DMS53 (cell line): ENCODE measurements around the gene UAP1L1.
A peak's percentile ranks its signal among the peaks of the same experiment; 100 is the strongest.
"Not testable (repeated sequence)": the region's sequence is repeated elsewhere in the genome, so short reads cannot be mapped to it uniquely, and the experiment has no call there.

Experiments
- DNase-seq: peaks from one replicate; lab custom pipeline; 2025; lab: John Stamatoyannopoulos, UW

The UAP1L1 gene

DNA sequence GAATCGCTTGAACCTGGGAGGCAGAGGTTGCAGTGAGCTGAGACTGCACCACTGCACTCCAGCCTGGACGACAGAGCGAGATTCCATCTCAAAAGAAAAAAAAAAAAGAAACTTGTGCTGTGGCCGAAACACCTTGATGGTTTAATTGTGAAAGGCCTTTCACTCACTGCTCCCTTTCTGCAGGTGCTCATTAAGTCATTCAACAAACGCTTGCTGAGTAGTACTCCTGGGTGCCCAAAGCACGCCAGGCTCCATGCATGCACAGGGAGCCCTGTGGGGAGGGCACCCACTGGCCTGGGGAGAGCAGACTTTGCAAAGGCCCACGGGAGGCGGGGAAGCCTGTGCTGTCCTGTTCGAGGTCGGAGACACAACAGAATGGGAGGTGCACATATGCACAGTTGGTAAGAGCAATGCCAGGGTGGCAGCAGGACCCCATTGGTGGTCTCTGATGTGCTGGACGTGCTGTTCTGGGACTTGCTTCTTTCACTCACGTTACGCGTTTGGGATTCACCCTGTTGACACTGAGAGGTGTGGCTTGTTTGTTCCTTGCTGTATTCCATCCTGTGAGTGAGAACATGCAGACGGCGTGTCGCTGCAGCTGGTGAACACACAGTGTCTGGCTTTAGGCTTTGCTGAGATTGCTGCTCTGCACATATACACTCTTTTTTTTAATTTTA lies 20.4 kb upstream of the UAP1L1 start:
- peak; percentile 68 for DNase-seq

DNA sequence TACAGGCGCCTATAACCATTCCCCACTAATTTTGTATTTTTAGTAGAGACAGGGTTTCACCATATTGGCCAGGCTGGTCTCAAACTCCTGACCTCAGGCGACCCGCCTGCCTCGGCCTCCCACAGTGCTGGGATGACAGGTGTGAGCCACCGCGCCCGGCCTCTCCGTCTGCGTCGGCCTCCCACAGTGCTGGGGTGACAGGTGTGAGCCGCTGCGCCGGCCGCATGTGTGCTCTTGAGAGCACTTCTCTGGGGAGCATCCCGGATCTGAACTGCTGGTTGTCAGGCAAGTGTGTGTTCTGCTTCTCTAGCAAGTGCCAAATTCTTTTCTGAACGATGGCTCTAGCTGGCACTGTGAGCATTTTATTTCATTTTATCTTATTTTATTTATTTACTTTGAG lies 19.8 kb upstream of the UAP1L1 start:
- peak; percentile 74 for DNase-seq

DNA sequence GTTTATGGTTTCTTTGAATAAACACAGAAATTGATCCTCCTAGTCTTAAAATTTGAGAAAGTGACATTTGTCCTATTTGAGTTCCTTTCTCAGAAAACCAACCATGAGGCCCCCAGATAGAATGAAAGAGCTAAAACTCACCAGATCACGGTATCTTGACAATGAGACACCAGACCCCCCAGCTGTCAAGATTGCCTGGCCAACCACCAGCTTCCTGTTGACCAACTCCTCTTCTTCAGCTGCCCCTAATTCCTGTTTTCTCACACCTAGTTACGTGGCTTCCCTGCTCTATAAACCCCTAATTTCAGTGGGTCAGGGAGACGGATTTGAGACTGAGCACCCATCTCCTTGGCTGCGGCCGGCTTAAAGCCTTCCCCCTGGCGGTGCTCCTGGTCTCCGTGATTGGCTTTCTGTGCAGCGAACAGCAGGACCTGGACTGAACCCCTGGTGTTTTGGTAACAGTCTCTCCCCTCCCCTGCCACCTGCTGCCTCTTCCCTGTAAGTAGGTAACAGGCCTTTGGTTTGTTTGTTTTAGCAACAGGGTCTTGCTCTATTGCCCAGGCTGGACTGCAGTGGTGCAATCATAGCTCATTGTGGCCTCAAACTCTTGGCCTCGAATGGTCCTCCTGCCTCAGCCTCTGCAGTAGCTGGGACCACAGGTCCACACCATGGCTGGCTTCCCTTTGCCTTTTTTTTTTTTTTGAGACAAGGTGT lies 18.6 kb upstream of the UAP1L1 start:
- peak; percentile 38 for DNase-seq

DNA sequence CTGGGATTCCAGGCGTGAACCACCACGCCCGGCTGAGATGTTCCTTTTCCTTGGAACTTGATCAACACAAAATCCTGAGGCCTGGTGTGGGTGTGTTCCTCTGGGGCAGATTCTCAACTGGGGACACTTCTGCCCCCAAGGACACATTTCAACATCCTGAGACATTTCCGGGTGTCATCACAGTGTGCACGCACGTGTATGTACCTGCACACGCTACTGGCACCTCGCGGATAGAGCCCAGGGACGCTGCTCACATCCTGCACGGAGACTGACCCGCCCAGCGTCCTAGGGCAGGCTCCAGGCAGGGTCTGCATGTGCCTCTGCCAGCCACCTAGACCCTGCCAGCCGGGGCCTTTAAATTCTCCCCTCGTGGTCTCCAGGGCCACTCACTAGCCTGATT lies 14.9 kb upstream of the UAP1L1 start:
- DNase-seq: no peak

DNA sequence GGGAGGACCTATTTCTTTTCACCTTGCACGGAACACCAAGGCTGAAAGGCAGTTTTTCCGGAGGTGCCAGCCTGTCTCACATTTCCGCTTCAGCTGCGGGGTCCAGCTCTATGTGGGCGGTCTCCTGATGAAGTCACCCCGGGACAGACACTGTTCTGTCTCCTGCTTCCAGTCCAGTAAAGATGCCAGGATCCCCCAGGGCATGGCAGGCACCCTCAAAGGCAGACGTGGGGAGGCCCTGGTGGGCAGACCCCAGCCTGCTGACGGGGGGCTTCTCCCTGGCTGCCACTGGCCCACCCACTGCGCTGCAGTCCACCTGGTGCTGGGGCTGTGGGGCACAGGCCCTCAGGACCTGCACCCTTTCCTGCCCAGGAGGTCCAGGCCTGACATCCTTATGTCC lies 14.5 kb upstream of the UAP1L1 start:
- DNase-seq: not testable (repeated sequence)

DNA sequence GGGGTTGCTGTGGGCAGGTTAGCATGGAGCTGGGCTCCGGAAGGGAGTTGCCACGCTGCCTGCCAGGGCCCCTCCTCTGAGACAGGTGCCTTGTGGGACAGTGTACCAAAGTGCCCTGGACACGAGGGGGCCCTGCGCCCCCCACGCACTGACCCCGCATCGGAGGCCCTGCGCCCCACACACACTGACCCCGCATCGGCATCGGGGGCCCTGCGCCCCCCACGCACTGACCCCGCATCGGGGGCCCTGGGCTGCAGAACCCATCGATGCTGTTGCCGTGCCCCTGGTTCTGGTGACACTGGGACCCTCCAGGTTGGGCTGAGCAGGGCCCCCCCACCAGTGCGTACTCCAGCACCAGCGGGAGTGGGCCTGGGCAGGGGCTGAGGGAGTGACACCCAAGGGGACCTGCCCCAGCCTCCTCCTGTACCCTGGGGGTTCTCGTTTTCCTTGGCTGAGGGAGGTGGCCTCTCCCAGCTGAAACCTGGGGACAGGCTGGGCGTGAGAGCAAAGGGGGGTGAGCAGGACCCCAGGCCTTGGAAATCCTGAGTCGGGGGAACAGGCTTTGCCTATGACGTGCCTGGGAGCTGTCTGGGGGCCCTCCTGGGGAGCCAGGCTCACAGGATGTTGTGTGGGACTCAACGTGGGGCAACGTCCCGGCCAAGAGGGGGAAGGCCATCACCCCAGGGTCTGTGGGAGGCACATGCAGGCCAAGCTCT lies 13.8 kb upstream of the UAP1L1 start:
- DNase-seq: no peak

DNA sequence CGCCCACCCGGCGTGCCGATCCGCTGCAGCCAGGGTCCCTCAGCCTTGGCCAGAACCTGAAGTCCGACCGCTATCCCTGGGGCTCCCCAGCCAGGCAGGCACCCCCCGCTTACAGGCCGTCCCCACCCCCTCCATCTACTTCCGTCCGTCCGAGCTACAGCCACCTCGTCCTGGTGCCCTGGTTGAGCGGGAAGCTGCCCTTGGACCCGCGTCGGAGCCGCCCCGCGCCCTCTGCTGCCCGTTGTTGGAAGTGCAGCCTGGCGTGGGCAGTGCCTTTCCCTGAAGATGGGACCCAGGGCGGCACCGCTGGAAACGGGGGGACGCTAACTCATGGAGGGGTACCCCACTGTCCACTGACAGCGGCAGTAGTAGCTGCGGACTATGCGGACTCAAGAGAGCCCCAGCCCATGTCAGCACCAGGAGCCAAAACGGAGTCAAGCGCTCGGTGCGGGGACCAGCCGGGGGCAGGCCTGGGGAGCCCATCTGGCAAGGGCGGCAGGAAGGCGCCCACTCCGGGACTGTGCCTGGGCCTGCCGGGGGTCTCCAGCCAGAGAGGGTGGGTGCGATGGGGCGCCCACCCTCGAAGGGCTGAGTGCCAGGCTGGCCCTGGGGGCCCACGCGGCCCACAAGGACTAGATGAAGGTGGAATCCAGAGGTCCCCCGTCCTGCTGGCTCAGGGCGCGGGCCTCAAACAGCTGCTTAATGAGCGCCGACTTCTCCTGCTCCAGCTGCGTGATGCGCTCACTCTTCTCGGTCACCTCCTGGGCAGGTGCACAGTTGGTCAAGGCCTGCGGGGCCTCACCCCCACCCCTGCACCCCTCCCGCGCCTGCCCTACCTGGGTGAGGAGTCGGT lies 13.1 kb upstream of the UAP1L1 start:
- peak; percentile 88 for DNase-seq

DNA sequence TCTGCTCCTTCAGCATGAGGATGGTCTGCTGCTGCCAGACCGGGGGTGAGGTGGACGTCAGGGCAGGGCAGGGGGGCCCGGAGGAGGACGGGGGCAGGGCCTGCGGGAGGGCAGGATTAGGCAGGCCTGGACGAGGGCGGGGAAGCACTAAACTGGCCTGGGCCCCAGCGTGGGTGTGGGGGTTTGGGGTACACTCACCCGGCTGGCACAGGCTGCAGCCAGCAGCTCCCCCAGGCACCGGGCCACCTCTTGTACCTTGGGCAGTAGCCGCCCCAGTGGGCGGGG lies 12.5 kb upstream of the UAP1L1 start:
- no peak for DNase-seq

DNA sequence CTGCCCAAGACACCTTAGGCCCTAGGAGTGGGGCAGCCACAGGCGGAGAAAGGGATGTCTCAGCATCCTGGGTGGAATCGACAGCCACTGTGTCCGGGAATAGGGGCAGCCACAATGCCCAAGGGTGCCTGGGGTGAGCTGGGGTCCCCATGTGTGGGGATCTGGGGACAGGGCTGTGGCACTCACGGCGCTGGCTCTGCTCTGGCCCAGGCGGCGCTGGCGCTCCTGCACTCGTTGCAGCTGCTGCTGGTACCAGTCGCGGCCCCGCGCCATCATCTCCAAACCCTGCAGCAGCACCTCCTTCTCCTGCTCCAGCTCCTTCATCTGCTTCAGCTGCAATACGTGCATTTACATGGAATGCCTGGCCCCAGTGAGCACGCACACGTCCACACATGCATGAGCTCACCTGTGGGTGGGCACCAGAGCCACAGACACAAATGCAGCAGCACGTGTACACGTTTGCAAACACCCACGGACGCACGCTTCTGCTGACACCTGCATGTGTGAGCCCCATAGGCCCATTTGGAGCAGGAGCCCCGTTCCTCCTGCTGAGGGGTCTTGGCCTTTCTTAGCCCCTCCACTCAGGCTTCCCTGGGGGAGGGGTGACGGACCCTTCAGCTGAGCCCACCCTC lies 11.9 kb upstream of the UAP1L1 start:
- DNase-seq: no peak

DNA sequence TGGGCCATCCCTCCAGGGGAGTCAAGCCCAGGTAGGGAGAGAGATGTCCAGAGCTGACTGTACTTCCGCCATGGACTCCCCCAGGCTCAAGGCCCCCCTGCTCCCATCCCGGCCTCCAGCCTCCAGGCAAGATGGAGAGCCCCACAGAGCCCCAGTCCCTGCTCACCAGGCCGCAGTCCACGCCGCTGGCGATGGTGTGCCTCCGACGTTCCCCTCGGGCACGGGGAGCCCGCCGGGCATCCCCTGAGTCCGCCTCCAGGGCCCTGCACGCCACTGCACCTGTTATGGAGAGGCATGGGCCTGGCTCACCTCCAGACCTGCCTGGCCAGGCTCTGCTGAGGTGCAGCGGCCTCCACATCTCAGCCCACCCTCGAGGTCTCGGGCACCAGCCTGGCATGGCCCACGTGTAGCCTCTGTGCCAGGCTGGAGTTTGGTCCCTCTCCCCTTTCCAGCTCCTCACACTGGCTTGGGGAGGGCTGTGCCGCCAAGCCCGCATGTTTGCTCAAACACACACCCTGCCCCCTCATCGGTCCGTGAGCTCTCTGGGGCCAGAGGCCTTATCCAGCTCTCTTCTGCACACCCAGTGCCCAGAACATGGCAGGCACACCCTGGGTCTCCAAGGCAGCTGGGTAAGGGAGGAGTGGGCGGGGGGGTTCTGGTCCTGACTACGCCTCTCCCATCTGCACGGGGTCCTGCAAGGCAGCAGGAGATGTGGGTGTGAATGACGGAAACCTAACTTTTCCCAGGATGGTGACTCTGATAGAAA lies 11.0 kb upstream of the UAP1L1 start:
- no peak for DNase-seq

DNA sequence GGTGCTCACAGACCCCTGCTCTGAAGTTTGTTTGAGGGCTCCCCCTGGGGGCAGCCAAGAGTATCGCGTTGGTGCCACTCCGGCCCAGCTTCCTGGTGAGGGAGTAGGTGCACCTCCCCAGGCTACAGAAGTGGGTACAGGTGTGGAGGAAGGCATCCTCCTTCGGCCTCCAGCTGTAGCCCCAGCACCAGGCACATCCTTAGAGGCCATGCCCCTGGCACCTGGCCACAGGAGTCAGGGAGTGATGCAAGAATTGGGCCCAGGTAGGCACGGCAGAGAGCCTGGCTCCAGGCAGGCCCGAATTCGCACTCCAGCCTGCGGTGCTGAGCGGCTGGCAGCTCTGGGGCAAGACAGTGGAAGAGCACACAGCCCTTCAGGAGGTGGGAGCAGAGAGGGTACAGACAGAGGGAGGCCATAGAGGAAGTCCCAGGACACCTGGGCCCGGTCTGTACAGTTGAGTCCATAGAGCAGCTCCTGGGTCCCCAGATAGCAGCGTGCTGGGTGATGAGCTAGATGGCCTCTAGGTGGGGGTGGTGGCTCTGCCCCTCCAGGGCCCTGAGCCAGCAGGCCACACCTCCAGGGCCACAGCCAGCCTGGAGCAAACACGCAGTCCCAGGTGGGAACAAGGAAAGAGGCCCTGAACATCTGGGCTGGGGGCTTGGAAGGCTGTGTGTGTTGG lies 9.3 kb upstream of the UAP1L1 start:
- peak; percentile 94 for DNase-seq

DNA sequence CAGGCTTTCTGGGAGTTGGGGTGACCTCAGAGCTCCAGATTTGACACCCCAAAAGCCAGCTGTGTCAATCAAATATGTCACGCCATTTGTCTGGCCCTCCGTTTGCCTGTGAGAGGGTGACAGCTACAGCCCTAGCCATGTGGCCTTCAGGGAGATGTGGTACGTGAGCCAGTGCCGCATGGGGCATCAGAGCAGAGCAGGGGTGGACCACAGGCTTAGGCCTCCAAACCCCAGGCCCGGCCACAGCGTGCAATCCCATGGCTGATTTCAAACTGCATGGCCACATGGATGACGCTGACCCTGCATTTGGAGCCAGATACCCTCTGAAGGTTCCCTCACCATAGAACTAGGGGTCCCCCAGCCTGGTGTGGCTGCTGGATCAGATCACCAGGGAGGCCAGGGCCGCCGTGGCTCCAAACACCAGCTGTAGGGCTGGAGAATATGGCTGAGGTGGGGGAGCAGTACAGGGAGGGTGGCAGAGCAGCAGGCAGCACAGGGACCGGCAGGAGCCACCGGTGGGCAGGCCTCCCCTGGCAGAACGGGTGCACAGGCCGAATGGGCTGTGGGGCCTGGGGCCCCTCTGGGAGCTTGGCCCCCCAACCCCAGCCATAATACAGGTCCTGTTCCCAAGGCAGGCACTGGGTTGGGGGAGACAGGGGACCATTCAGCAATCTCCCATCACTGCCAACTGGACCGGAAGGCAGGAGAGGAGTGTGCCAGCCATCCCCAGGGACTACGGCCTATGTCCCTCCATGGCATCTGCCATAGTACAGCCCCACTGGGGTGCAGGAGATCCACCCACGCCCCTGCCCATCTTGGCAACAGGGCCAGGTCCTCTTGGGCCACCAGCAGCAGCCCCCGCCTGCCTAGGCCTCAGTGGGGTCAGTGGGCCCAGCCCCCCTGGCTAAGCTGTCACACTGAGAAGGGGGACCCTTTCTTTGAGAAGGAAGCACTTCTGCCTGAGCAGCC lies 8.5 kb upstream of the UAP1L1 start:
- peak; percentile 56 for DNase-seq

DNA sequence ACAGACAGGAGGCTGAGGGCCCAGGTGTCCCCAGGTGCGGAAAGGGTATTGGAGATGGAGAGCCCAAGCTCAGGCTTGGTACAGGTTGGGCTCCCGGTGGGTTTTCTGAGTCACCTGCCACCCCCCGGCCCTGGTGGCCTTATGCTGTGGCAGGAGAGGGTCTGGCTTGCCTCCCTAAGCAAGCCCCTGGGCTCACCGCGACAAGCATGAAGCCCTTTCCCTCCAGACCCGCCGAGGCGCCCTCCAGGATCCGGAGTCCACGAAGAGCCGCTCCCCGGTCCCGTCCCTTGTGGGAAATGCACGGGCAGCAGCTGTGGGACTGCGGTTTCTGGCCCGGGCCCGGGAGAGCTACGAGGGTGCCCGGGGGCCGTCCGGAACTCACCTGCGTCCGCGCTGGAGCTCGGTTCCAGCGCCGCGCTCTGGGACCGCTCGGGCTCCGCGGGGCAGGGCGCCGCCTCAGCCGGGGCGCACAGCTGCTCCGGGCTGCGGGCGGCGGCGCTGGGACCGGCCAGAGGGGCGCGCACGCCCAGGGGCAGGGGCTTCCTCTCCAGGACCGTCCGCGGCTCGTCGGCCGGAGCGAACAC lies 7.7 kb upstream of the UAP1L1 start:
- DNase-seq: peak; percentile 67

DNA sequence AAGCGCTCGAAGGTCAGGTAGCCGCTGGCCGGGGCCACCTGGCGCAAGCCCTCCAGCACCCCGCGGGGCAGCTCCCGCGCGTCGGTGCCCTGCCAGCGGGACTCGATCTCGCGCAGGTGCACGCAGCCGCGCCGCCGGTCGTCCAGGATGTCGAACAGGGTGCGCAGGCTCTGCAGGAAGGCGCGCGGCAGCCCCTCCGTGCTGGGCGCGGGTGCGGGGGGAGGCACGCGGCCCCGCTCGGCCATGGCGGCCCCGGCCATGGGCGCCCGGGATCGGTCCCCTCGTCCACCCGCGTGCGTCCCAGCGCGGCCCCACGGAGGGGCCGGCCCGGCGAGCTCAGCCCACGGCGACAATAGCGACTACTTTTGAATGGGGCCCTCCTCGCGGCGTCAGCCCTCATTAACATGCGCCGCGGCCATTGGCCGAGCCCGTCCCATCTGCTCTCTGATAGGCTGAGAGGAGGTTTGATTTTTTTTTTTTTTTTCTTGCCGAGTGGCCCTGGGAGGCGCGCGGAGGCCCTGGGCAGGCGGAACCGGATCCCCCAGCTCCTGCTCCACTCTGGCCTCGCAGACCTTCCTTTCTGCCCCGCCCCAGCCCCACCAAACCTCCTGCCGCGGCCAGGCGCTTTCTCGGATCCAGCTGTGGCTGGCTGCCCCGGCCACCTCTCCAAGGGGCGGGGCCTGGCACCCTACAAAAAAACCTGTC lies 7.0 kb upstream of the UAP1L1 start, which contains the start of gene SAPCD2:
Gene SAPCD2, minus strand, starts transcription at position 357 of the 705 bp plus-strand sequence. Its CDS starts 97 bp downstream, at position 260.
- peak; percentile 99 for DNase-seq

DNA sequence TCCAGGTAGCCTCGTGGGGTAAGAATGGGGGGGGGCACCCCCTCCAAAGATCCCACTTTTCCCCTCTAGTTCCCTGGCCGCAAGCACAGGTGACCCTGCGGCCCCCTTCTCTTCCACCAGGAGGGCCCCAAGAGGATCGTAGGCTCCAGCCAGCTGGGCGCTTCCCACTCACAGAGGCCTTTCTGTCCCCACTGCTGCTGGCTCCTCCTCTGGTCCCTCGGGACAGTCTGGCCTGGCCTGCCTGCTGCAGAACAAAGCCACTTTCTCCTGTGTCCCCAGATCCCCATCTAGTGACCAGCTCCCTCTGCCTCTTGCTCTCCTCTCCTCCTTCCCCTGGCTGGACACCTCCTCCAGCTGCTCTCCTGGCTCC lies 6.4 kb upstream of the UAP1L1 start:
- peak; percentile 84 for DNase-seq

DNA sequence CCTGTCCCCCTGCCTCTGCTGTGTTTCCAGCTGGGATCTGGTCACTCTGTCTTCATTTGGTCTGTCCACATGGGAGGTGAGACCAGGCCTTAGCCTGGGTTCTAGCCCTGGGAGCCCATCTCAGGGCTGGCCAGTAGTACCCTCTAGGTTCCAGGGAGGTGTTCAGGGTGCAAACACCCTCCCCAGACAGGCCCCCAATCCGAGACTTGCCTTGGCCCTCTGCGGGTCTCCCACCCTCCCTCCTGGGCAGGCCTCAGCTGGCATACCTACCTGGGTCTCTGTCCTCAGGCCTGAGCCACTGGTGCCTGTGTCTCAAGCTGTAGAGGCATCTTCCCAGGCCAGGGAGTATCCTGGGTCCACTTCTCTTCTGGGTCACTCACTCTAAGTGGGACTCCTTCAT lies 6.0 kb upstream of the UAP1L1 start:
- no peak for DNase-seq

DNA sequence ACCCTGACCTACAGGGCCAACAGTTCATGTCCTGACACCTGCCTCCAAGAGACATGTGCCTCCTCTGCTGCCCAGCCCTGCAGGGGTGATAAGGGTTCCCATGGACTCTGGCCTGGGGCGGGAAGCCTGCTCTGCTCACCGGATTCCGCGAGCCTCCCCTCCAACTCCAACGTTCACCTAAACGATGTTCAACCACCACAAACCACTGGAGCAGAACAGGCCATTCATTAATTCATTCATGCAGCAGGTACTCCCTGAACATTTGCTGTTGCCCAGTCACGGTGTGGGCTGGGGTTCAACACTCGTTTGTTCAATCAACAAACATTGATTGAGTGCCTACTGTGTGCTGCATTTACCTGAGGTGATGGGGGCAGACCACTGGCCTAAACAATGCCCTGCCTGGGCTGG lies 3.3 kb upstream of the UAP1L1 start:
- DNase-seq: no peak

DNA sequence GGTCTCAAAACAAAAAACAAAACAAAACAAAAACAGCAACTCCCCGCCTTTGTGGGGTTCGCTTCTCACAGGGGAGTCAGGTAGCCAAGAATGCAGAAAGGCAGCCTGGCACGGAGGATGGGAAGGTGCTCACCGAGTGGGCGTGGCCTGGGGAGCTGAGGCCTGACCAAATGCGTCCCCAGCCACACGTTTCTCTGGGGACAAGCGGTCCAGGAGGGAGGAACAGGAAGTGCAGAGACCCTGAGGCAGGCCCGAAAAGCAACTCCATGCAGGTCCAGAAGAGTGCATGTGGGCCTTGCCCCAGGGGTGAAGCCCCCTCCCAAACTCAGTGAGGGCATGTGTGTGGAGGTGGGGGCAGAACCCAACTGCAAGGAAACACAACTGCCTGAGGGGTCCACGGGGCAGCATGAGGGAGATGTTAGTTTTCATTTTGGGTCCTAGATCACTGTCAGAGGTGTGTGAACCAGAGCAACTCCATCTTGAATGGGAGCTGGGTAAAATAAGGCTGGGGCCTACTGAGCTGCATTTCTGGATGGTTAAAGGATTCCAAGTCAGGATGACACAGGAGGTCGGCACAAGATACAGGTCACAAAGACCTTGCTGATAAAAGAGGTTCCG lies 2.6 kb upstream of the UAP1L1 start:
- no peak for DNase-seq
